Cardiac septum (tissue), 1 donor: ENCODE data around the gene PPID. TPM values are rescaled to one million over a fixed set of nuclear protein-coding genes. Genes with fewer than 3 reads are reported as not detected.
"Not testable (repeated sequence)": the region's sequence is repeated elsewhere in the genome, so short reads cannot be mapped to it uniquely, and the experiment has no call there.

Experiments
- DNase-seq: peaks from one replicate; pipeline ENCODE4 v3.0.0-alpha.2; 2020; ENCODE audit warnings: low spot score
- intact Hi-C: fragments of 100-400 bp; cut with DNase I; formaldehyde crosslinking; loops from one replicate; pipeline ENCODE4 v1.14.0; 2022
- long read RNA-seq: library from polyadenylated mRNA; unstranded; transcript quantifications from one replicate; pipeline ENCODE4 v2.0.0, GENCODE V29; 2021
- total RNA-seq: library from RNA; stranded (reverse); fragmentation: NEBNext Ultra II Directional; extraction: Animal tissue kit (Norgen Biotek cat#: 25700); gene quantifications from one replicate; pipeline ENCODE4 v1.2.1, GENCODE V29; 2021
- donor health status: DM: no; HTN: no; CAD: no.

Gene PPID
- total RNA-seq = 31.9 TPM
- long read RNA-seq, transcript PPID-201 (10 exons, 1,823 nt) = major isoform, 92 of 100 reads
- long read RNA-seq, partial matches to known transcripts = 3 of 100 reads
- long read RNA-seq, other reads (novel, unspliced or antisense) = 5 of 100 reads

- DNase-seq = peak; percentile 95
- intact Hi-C loops = loop anchor here (5.0 to 10.0 kb wide), 2 partner anchors 51 to 722 kb away; partner anchors contain the start of genes C4orf46 and ETFDH
Measured at GRCh38 chr4:158722917-158723793, at the start of gene PPID. PPID (minus strand) TSS chr4:158723396; CDS start chr4:158723288, 108 bp downstream.

GRCh38 chr4:158771776-158772175 is 48.6 kb upstream of the PPID start:
- DNase-seq = no peak
- intact Hi-C loops = loop anchor here (2.0 kb wide), 1 partner anchor 73 kb away; no protein-coding TSS in a partner anchor

GRCh38 chr4:158770671-158771070 is 47.5 kb upstream of the PPID start:
- no peak for DNase-seq
- intact Hi-C loops = loop anchor here (2.0 kb wide), 1 partner anchor 74 kb away; no protein-coding TSS in a partner anchor

GRCh38 chr4:158769175-158769921 is 46.2 kb upstream of the PPID start:
- intact Hi-C loops = loop anchor here (2.0 to 10.0 kb wide), 3 partner anchors 41 to 335 kb away; partner anchors contain the start of gene RAPGEF2
- DNase-seq = peak; percentile 77

GRCh38 chr4:158768555-158769174 is 45.5 kb upstream of the PPID start, which contains the start of gene FNIP2:
FNIP2 (plus strand) TSS chr4:158769026; CDS start chr4:158769213, 187 bp downstream.
- peak; percentile 91 for DNase-seq
- intact Hi-C loops = loop anchor here (2.0 to 10.0 kb wide), 3 partner anchors 41 to 336 kb away; partner anchors contain the start of gene RAPGEF2

GRCh38 chr4:158767451-158767850 is 44.3 kb upstream of the PPID start:
- intact Hi-C loops = loop anchor here (5.0 to 10.0 kb wide), 2 partner anchors 40 to 337 kb away; partner anchors contain the start of gene RAPGEF2
- no peak for DNase-seq

GRCh38 chr4:158766434-158767044 is 43.3 kb upstream of the PPID start:
- DNase-seq = no peak
- intact Hi-C loops = loop anchor here (5.0 to 10.0 kb wide), 2 partner anchors 39 to 338 kb away; partner anchors contain the start of gene RAPGEF2

- intact Hi-C loops = loop anchor here (10.0 kb wide), 1 partner anchor 341 kb away; the partner anchor contains the start of gene RAPGEF2
- DNase-seq = no peak
Measured at GRCh38 chr4:158763462-158763861, 40.3 kb upstream of the PPID start.

GRCh38 chr4:158762553-158762952 is 39.4 kb upstream of the PPID start:
- DNase-seq = no peak
- intact Hi-C loops = loop anchor here (10.0 kb wide), 1 partner anchor 342 kb away; the partner anchor contains the start of gene RAPGEF2

- intact Hi-C loops = loop anchor here (10.0 kb wide), 1 partner anchor 344 kb away; the partner anchor contains the start of gene RAPGEF2
- DNase-seq = no peak
Measured at GRCh38 chr4:158760866-158761265, 37.7 kb upstream of the PPID start.

- intact Hi-C loops, DNase-seq: not testable (repeated sequence)
Measured at GRCh38 chr4:158759539-158759938, 36.3 kb upstream of the PPID start.

GRCh38 chr4:158758703-158759102 is 35.5 kb upstream of the PPID start:
- DNase-seq = no peak
- intact Hi-C loops = no loop called here

GRCh38 chr4:158758142-158758541 is 34.9 kb upstream of the PPID start:
- no peak for DNase-seq
- intact Hi-C loops = no loop called here

- no peak for DNase-seq
- intact Hi-C loops = no loop called here
Measured at GRCh38 chr4:158756588-158756987, 33.4 kb upstream of the PPID start.

- DNase-seq, intact Hi-C loops: not testable (repeated sequence)
Measured at GRCh38 chr4:158755819-158756218, 32.6 kb upstream of the PPID start.

GRCh38 chr4:158754385-158755180 is 31.4 kb upstream of the PPID start:
- no peak for DNase-seq
- intact Hi-C loops = no loop called here

- intact Hi-C loops = no loop called here
- no peak for DNase-seq
Measured at GRCh38 chr4:158750379-158750778, 27.2 kb upstream of the PPID start.

GRCh38 chr4:158746537-158746936 is 23.3 kb upstream of the PPID start:
- intact Hi-C loops, DNase-seq: not testable (repeated sequence)
